B cell (primary cell): Measurements from ENCODE around the gene PIAS4. TPM values are rescaled to one million over a fixed set of nuclear protein-coding genes. Genes with fewer than 3 reads are reported as not detected.

ENCODE experiments used
- ATAC-seq: fragments of 200-7000 bp; cut with Tn5 transposase; one replicate; pipeline ENCODE4 v1.10.0; 2021; ENCODE audit warnings: low read depth, mild to moderate bottlenecking, moderate number of reproducible peaks, moderate library complexity
- CTCF ChIA-PET: fragments of 350-600 bp; sonication (Branson Sonifier 250); formaldehyde crosslinking; loops from one replicate; lab custom pipeline; 2021; ENCODE audit warnings: antibody characterized with exemption, inconsistent platforms; lab: Charles Lee
- POLR2A ChIA-PET: fragments of 350-600 bp; sonication (Branson Sonifier 250); formaldehyde crosslinking; loops from one replicate; lab custom pipeline; 2021; ENCODE audit warnings: antibody characterized with exemption; lab: Charles Lee
- DNase-seq: peaks from one replicate; pipeline ENCODE4 v3.0.0; 2013
- H2AFZ ChIP-seq: 2 replicates; pipeline ENCODE4 v1.6.1; 2012; ENCODE audit warnings: mild to moderate bottlenecking, low read depth, low read length; ENCODE audit not compliant: insufficient read depth, poor library complexity, severe bottlenecking
- H3K27ac ChIP-seq, 2 donors: 1 replicate in 1 of 2; 2 replicates in 1 of 2; pipeline ENCODE4 v1.5.1; 2012 to 2013; ENCODE audit warnings: low read length in 2 of 2, mild to moderate bottlenecking in 2 of 2, moderate library complexity in 1 of 2
- H3K27me3 ChIP-seq, 4 experiments: fragments of 200-600 bp in 1 of 4; sonication (generic) in 1 of 4; replicated peaks in 1 of 4; 1 replicate in 2 of 4; 2 replicates in 2 of 4; pipeline versions ENCODE4 v1.6.1 to v1.7.0; 2013 to 2016; ENCODE audit warnings: low read length in 3 of 4, mild to moderate bottlenecking in 2 of 4, mixed read lengths in 1 of 4, moderate library complexity in 1 of 4; ENCODE audit not compliant: insufficient read depth in 4 of 4, control insufficient read depth in 3 of 4; ENCODE audit errors: control extremely low read depth in 1 of 4
- H3K36me3 ChIP-seq, 2 experiments: replicated peaks in 1 of 2; 1 replicate in 1 of 2; 2 replicates in 1 of 2; pipeline versions ENCODE4 v1.6.1 to v1.7.1; 2013; ENCODE audit warnings: low read length in 1 of 2; ENCODE audit not compliant: insufficient read depth in 2 of 2, control insufficient read depth in 1 of 2; ENCODE audit errors: control extremely low read depth in 1 of 2, extremely low read depth in 1 of 2
- H3K4me1 ChIP-seq, 2 donors: fragments of 200-600 bp in 1 of 2; sonication (generic) in 1 of 2; 1 replicate in 1 of 2; 2 replicates in 1 of 2; pipeline versions ENCODE4 v1.5.1 to v1.6.1; 2013 to 2017; ENCODE audit warnings: low read length in 2 of 2; ENCODE audit not compliant: control insufficient read depth in 2 of 2, insufficient read depth in 2 of 2
- H3K4me2 ChIP-seq: replicated peaks from 2 replicates; pipeline ENCODE3; 2012; ENCODE audit warnings: mild to moderate bottlenecking, low read depth, low read length; ENCODE audit not compliant: poor library complexity, severe bottlenecking
- H3K4me3 ChIP-seq, 5 experiments: fragments of 200-600 bp in 1 of 5; sonication (generic) in 1 of 5; 1 replicate in 3 of 5; 2 replicates in 2 of 5; pipeline versions ENCODE4 v1.5.1 to v1.7.0; 2011 to 2016; ENCODE audit warnings: low read length in 4 of 5, mild to moderate bottlenecking in 4 of 5, low read depth in 2 of 5, control low read depth in 1 of 5, moderate library complexity in 1 of 5; ENCODE audit not compliant: insufficient read depth in 1 of 5; ENCODE audit errors: control extremely low read depth in 1 of 5, extremely low read depth in 1 of 5
- H3K79me2 ChIP-seq: fragments of 200-600 bp; sonication (generic); one replicate; pipeline ENCODE4 v1.6.0; 2016; ENCODE audit warnings: low read length; ENCODE audit not compliant: control insufficient read depth, insufficient read depth
- H3K9ac ChIP-seq: fragments of 200-600 bp; sonication (generic); 2 replicates; pipeline ENCODE4 v1.6.1; 2017; ENCODE audit warnings: mild to moderate bottlenecking, low read length, moderate library complexity
- H3K9me3 ChIP-seq, 3 donors: one replicate each; pipeline versions ENCODE4 v1.6.1 to v1.7.1; 2013; ENCODE audit warnings: low read length in 2 of 3; ENCODE audit not compliant: control insufficient read depth in 2 of 3, insufficient read depth in 1 of 3; ENCODE audit errors: control extremely low read depth in 1 of 3
- H4K20me1 ChIP-seq: 2 replicates; pipeline ENCODE4 v1.6.0; 2012; ENCODE audit warnings: mild to moderate bottlenecking, low read length; ENCODE audit not compliant: insufficient read depth, control insufficient read depth, poor library complexity, severe bottlenecking
- H3K27ac Mint-ChIP-seq: one replicate; pipeline ENCODE4 v1.8.0; 2021; ENCODE audit warnings: mixed read lengths
- H3K27me3 Mint-ChIP-seq: one replicate; pipeline ENCODE4 v1.8.0; 2021; ENCODE audit warnings: mixed read lengths
- H3K4me1 Mint-ChIP-seq: one replicate; pipeline ENCODE4 v1.8.0; 2021; ENCODE audit warnings: mixed read lengths
- H3K4me3 Mint-ChIP-seq: one replicate; pipeline ENCODE4 v1.8.0; 2021; ENCODE audit warnings: mixed read lengths
- H3K9me3 Mint-ChIP-seq: one replicate; pipeline ENCODE4 v1.8.0; 2022; ENCODE audit warnings: mixed read lengths; ENCODE audit not compliant: insufficient read depth
- CTCF ChIP-seq: fragments of 200-600 bp; IDR thresholded peaks from one replicate; pipeline ENCODE4 v1.8.0; 2022; ENCODE audit warnings: antibody characterized with exemption, mild to moderate bottlenecking
- EZH2 ChIP-seq: IDR thresholded peaks from 2 replicates; pipeline ENCODE4 v1.6.1; 2012; ENCODE audit warnings: borderline replicate concordance, low read depth, mild to moderate bottlenecking, moderate library complexity, low read length; ENCODE audit not compliant: insufficient read depth, poor library complexity, severe bottlenecking
- WGBS: methylation state at CpG from one replicate; pipeline ENCODE4 v1.1.5; 2013; ENCODE audit warnings: missing lambda C conversion rate; ENCODE audit not compliant: insufficient coverage; 5-methylcytosine and 5-hydroxymethylcytosine counted together
- intact Hi-C: fragments of 100-400 bp; cut with micrococcal nuclease; formaldehyde crosslinking; loops from one replicate; pipeline ENCODE4 v1.10.0; 2022
- polyA plus RNA-seq: library from polyadenylated mRNA; depleted of rRNA; stranded (reverse); fragments of >200 nt; gene quantifications from 2 replicates; pipeline ENCODE4 v1.2.3, GENCODE V29; 2012
- total RNA-seq, 2 donors: library from RNA; stranded (reverse); fragments of 120-200 nt in 1 of 2; gene quantifications; 1 replicate in 1 of 2; 2 replicates in 1 of 2; pipeline versions ENCODE4 v1.2.3 to v1.2.4, GENCODE V29; 2013 to 2022

Gene PIAS4
- total and polyA plus RNA-seq, 2 donors (not counting 1 experiment from before 2014, with no cell fraction given): 13.7 to 56.8 TPM

- ATAC-seq (peak; percentile 80), DNase-seq (peak; percentile 70)
- H3K4me3 Mint-ChIP-seq: peak overlapping the region; percentile 93
- Histone ChIP-seq H4K20me1 (no peaks in the 10 kb centered on the region), H3K4me3 (peak overlapping the region; percentile 44 to 66 (median 63)), H3K9me3 (no peaks in the 10 kb centered on the region), H2AFZ (peak overlapping the region; percentile 76), H3K36me3 (no peaks in the 10 kb centered on the region), H3K4me2 (peak overlapping the region; percentile 86), H3K27ac (peak overlapping the region; percentile 35 to 86), H3K79me2 (peaks cover 3% of the 10 kb centered on the region), H3K9ac (peak overlapping the region; percentile 72), H3K27me3 (no peaks in the 10 kb centered on the region), H3K4me1 (peaks cover 14 to 21% of the 10 kb centered on the region in 2 donors)
- intact Hi-C loops: loop anchor here (1.0 kb wide), 1 partner anchor 10 kb away; no protein-coding TSS in a partner anchor
- peak overlapping the region; percentile 95 for H3K27ac Mint-ChIP-seq
- TF ChIP-seq CTCF: no peak
- no peak for TF ChIP-seq EZH2
- WGBS: 32% methylated on average over 19 of the region's 33 CpGs
- H3K4me1 Mint-ChIP-seq: peaks cover 10% of the 10 kb centered on the region
- POLR2A ChIA-PET: interaction anchor here (0.6 to 1.4 kb wide), 10 partner anchors 11 to 90 kb away, joined by 3 to 16 read pairs (median 5); partner anchors contain the start of gene ZBTB7A
- H3K27me3 Mint-ChIP-seq: no peaks in the 10 kb centered on the region
- H3K9me3 Mint-ChIP-seq: no peaks in the 10 kb centered on the region
- CTCF ChIA-PET: interaction anchor here (2.5 kb wide), 1 partner anchor 62 kb away, joined by 13 read pairs; no protein-coding TSS in a partner anchor
Observed at GRCh38 chr19:4077800-4078684, 70.5 kb downstream of the PIAS4 start.

GRCh38 chr19:4080473-4080872 lies 72.9 kb downstream of the PIAS4 start:
- ChIA-PET CTCF (interaction anchor here (0.6 kb wide), 1 partner anchor 123 kb away, joined by 3 read pairs; no protein-coding TSS in a partner anchor), POLR2A (no interaction called here)
- Histone ChIP-seq H3K36me3 (no peaks in the 10 kb centered on the region), H3K9me3 (peaks cover 0 to 4% (median 0%) of the 10 kb centered on the region in 3 donors), H3K4me2 (no peak overlapping the region), H3K4me3 (no peak overlapping the region), H3K79me2 (peaks cover under 1% of the 10 kb centered on the region), H2AFZ (no peak overlapping the region), H3K4me1 (peaks cover 30 to 38% of the 10 kb centered on the region in 2 donors), H3K9ac (no peak overlapping the region), H4K20me1 (no peaks in the 10 kb centered on the region), H3K27me3 (no peaks in the 10 kb centered on the region), H3K27ac (no peak overlapping the region)
- H3K4me3 Mint-ChIP-seq: no peak overlapping the region
- H3K4me1 Mint-ChIP-seq: peaks cover 24% of the 10 kb centered on the region
- TF ChIP-seq CTCF (no peak), EZH2 (no peak)
- ATAC-seq (no peak), DNase-seq (no peak)
- no peaks in the 10 kb centered on the region for H3K9me3 Mint-ChIP-seq
- WGBS: 100% methylated on average over 1 of the region's 6 CpGs
- intact Hi-C loops: no loop called here
- H3K27me3 Mint-ChIP-seq: no peaks in the 10 kb centered on the region
- H3K27ac Mint-ChIP-seq: no peak overlapping the region
